Measurements from ENCODE around the gene RERE. TPM values are rescaled to one million over a fixed set of nuclear protein-coding genes. Genes with fewer than 3 reads are reported as not detected.

Gene RERE
- total RNA-seq, 1 experiment from 2014 or later, result 40.6 TPM

GRCh38 chr1:8560035-8560434 lies 257.4 kb downstream of the RERE start:
- Histone ChIP-seq H3K4me3 (replicated peaks in 1 of 2; ENCODE audit: low read depth in 1 of 2, low read length in 2 of 2) (no peak overlapping the region), H3K36me3 (ENCODE audit: control insufficient read depth in 1 of 2, insufficient read depth in 2 of 2, low read length in 2 of 2) (no peaks in the 10 kb centered on the region), H3K4me2 (ENCODE audit: low read length) (no peak overlapping the region), H4K20me1 (ENCODE audit: insufficient read depth) (no peaks in the 10 kb centered on the region), H3K27ac (ENCODE audit: low read depth, low read length) (no peak overlapping the region), H2AFZ (ENCODE audit: low read depth, low read length, poor library complexity, severe bottlenecking) (no peak overlapping the region), H3K79me2 (ENCODE audit: insufficient read depth, low read length) (no peaks in the 10 kb centered on the region), H3K9me2 (ENCODE audit: insufficient read depth) (no peaks in the 10 kb centered on the region), H3K9ac (ENCODE audit: low read length) (no peak overlapping the region), H3K27me3 (ENCODE audit: insufficient read depth, low read length) (no peaks in the 10 kb centered on the region), H3K9me3 (ENCODE audit: control insufficient read depth in 1 of 2, insufficient read depth in 1 of 2, low read depth in 1 of 2, low read length in 2 of 2) (no peaks in the 10 kb centered on the region), H3K4me1 (ENCODE audit: control insufficient read depth in 1 of 2, insufficient read depth in 2 of 2, low read length in 2 of 2) (peaks cover 5 to 16% of the 10 kb centered on the region in 2 experiments; a peak in 3 of 4 replicates)
- ChIA-PET CTCF (interaction anchor here (1.5 to 3.6 kb wide), 4 partner anchors 114 to 290 kb away, joined by 4 to 48 read pairs (median 16); no protein-coding TSS in a partner anchor), POLR2A (no interaction called here), RAD21 (ENCODE audit: low non-redundant PET in 1 of 2, low total read pairs in 2 of 2, uncharacterized antibody in 2 of 2, unreplicated experiment in 2 of 2) (interaction anchor here in 1 of 2 experiments (1.0 kb wide), 1 partner anchor 289 kb away, joined by 4 read pairs; no protein-coding TSS in a partner anchor)
- intact Hi-C loops (cut with micrococcal nuclease), result no loop called here
- no peak for DNase-seq (ENCODE audit: low read depth, low spot score)
- no TSS peak for BruUV-seq (replicated peaks)
- ATAC-seq, result no peak
- no peak for TF ChIP-seq SIN3A (IDR thresholded peaks at IDR 0.05; ENCODE audit: low read depth)
- TF ChIP-seq ZNF274 (IDR thresholded peaks at IDR 0.05; ENCODE audit: low read depth, low read length), result no peak
- TF ChIP-seq ATF3 (IDR thresholded peaks at IDR 0.05), result no peak
- no peak for TF ChIP-seq CEBPB (IDR thresholded peaks at IDR 0.05; ENCODE audit: low read depth)
- TF ChIP-seq EZH2 (IDR thresholded peaks at IDR 0.05), result no peak
- no peak for TF ChIP-seq POLR2A (IDR thresholded peaks at IDR 0.05; ENCODE audit: borderline replicate concordance, extremely low read depth, insufficient read depth, insufficient read length)
- no peak for TF ChIP-seq MAX (IDR thresholded peaks at IDR 0.05)
- no peak for TF ChIP-seq RAD21 (IDR thresholded peaks at IDR 0.05; ENCODE audit: low read depth)
- TF ChIP-seq JUND (IDR thresholded peaks at IDR 0.05), result no peak
- no peak for TF ChIP-seq REST (IDR thresholded peaks at IDR 0.05; ENCODE audit: low read depth)
- no peak for TF ChIP-seq SRF (IDR thresholded peaks at IDR 0.05; ENCODE audit: low read depth)
- TF ChIP-seq CBX3 (IDR thresholded peaks at IDR 0.05; ENCODE audit: low read depth), result no peak
- no peak for TF ChIP-seq FOSL1 (IDR thresholded peaks at IDR 0.05; ENCODE audit: low read depth)
- no peak for TF ChIP-seq SP1 (IDR thresholded peaks at IDR 0.05; ENCODE audit: low read depth)
- TF ChIP-seq CTCF (IDR thresholded peaks at IDR 0.05 in 2 of 3, conservative IDR thresholded peaks at IDR 0.05 in 1 of 3; ENCODE audit: borderline replicate concordance in 1 of 3, insufficient read depth in 1 of 3, low read depth in 2 of 3, low read length in 2 of 3), result no peak
- no peak for TF ChIP-seq ZFX (IDR thresholded peaks at IDR 0.05)
- no peak for TF ChIP-seq POLR2AphosphoS5 (IDR thresholded peaks at IDR 0.05; ENCODE audit: low read depth, low read length)
